GM18502 (cell line): ENCODE measurements around the gene GORASP2.
"Not testable (repeated sequence)": the region's sequence is repeated elsewhere in the genome, so short reads cannot be mapped to it uniquely, and the experiment has no call there.

ENCODE experiments used
- ATAC-seq: cut with Tn5 transposase; IDR thresholded peaks from one replicate; pipeline ENCODE4 v1.9.1; 2021; ENCODE audit warnings: mild to moderate bottlenecking; ENCODE audit not compliant: unreplicated experiment, poor library complexity

Gene GORASP2

GRCh38 chr2:170928824-170929685, at the start of gene GORASP2:
Gene GORASP2, plus strand, starts transcription at chr2:170929253. Its CDS starts 88 bp downstream, at chr2:170929341.
- peak; percentile 93 for ATAC-seq

GRCh38 chr2:170881840-170882239, 47.2 kb upstream of the GORASP2 start:
- no peak for ATAC-seq

- ATAC-seq = no peak
These were observed 46.3 kb upstream of the GORASP2 start for GRCh38 chr2:170882758-170883157.

- ATAC-seq = no peak
These were observed 45.4 kb upstream of the GORASP2 start for GRCh38 chr2:170883683-170884082.

- no peak for ATAC-seq
These were observed 43.8 kb upstream of the GORASP2 start for GRCh38 chr2:170885130-170885791.

- no peak for ATAC-seq
These were observed 42.7 kb upstream of the GORASP2 start for GRCh38 chr2:170886386-170886785.

GRCh38 chr2:170887496-170887895, 41.6 kb upstream of the GORASP2 start:
- no peak for ATAC-seq

GRCh38 chr2:170887896-170888295, 41.2 kb upstream of the GORASP2 start:
- no peak for ATAC-seq

GRCh38 chr2:170891893-170892292, 37.2 kb upstream of the GORASP2 start:
- ATAC-seq = no peak

GRCh38 chr2:170892391-170892951, 36.6 kb upstream of the GORASP2 start:
- ATAC-seq = no peak

GRCh38 chr2:170895023-170895757, 33.9 kb upstream of the GORASP2 start:
- ATAC-seq = no peak

GRCh38 chr2:170896622-170897021, 32.4 kb upstream of the GORASP2 start:
- ATAC-seq = no peak

GRCh38 chr2:170897108-170897507, 31.9 kb upstream of the GORASP2 start:
- ATAC-seq = no peak

GRCh38 chr2:170905864-170906263, 23.2 kb upstream of the GORASP2 start:
- no peak for ATAC-seq

- no peak for ATAC-seq
These were observed 17.7 kb upstream of the GORASP2 start for GRCh38 chr2:170911314-170911889.

GRCh38 chr2:170914994-170915666, 13.9 kb upstream of the GORASP2 start:
- not testable (repeated sequence) for ATAC-seq

GRCh38 chr2:170917219-170917913, 11.7 kb upstream of the GORASP2 start:
- no peak for ATAC-seq

GRCh38 chr2:170917957-170918356, 11.1 kb upstream of the GORASP2 start:
- no peak for ATAC-seq

GRCh38 chr2:170921873-170922272, 7.2 kb upstream of the GORASP2 start:
- not testable (repeated sequence) for ATAC-seq
